Measurements from ENCODE around the gene NTRK3. TPM values are rescaled to one million over a fixed set of nuclear protein-coding genes. Genes with fewer than 3 reads are reported as not detected.

The NTRK3 gene
- total RNA-seq, 1 experiment from 2014 or later, result not detected

GRCh38 chr15:88299497-88299896, 43.0 kb upstream of the NTRK3 start:
- Histone ChIP-seq H3K4me2 (no peak overlapping the region), H3K4me3 (no peak overlapping the region), H4K20me1 (ENCODE audit: insufficient read depth) (no peaks in the 10 kb centered on the region), H3K4me1 (replicated peaks; ENCODE audit: insufficient read depth) (no peaks in the 10 kb centered on the region), H3K9me2 (ENCODE audit: insufficient read depth) (no peaks in the 10 kb centered on the region), H3K27me3 (ENCODE audit: insufficient read depth, low read depth) (peaks cover 34% of the 10 kb centered on the region), H3K79me2 (ENCODE audit: low read depth) (no peaks in the 10 kb centered on the region), H2AFZ (no peak overlapping the region), H3F3A (ENCODE audit: insufficient read depth, low read depth) (no peaks in the 10 kb centered on the region), H3K27ac (no peak overlapping the region), H3K9me3 (ENCODE audit: insufficient read depth, low read depth) (no peaks in the 10 kb centered on the region), H3K36me3 (ENCODE audit: low read depth) (no peaks in the 10 kb centered on the region)
- ChIA-PET POLR2A (ENCODE audit: unreplicated experiment) (no interaction called here), CTCF (no interaction called here)
- intact Hi-C loops (cut with micrococcal nuclease; ENCODE audit: unreplicated experiment), result no loop called here
- TF ChIP-seq EZH2 (IDR thresholded peaks at IDR 0.05; ENCODE audit: low read depth), result no peak
- no peak for TF ChIP-seq CTCF (conservative IDR thresholded peaks at IDR 0.05)
- no TSS peak for BruUV-seq (replicated peaks)
- DNase-seq, result no peak

GRCh38 chr15:88288661-88289060, 32.1 kb upstream of the NTRK3 start:
- CTCF ChIA-PET, result no interaction called here
- POLR2A ChIA-PET (ENCODE audit: unreplicated experiment), result no interaction called here
- Histone ChIP-seq H3K9me2 (ENCODE audit: insufficient read depth) (no peaks in the 10 kb centered on the region), H3K79me2 (ENCODE audit: low read depth) (no peaks in the 10 kb centered on the region), H2AFZ (no peak overlapping the region), H3K9me3 (ENCODE audit: insufficient read depth, low read depth) (no peaks in the 10 kb centered on the region), H3K4me1 (replicated peaks; ENCODE audit: insufficient read depth) (no peaks in the 10 kb centered on the region), H3F3A (ENCODE audit: insufficient read depth, low read depth) (no peaks in the 10 kb centered on the region), H3K4me2 (no peak overlapping the region), H3K36me3 (ENCODE audit: low read depth) (no peaks in the 10 kb centered on the region), H4K20me1 (ENCODE audit: insufficient read depth) (no peaks in the 10 kb centered on the region), H3K27ac (no peak overlapping the region), H3K27me3 (ENCODE audit: insufficient read depth, low read depth) (peaks cover 11% of the 10 kb centered on the region), H3K4me3 (no peak overlapping the region)
- TF ChIP-seq CTCF (conservative IDR thresholded peaks at IDR 0.05) (no peak), EZH2 (IDR thresholded peaks at IDR 0.05; ENCODE audit: low read depth) (no peak)
- no peak for DNase-seq
- no TSS peak for BruUV-seq (replicated peaks)
- intact Hi-C loops (cut with micrococcal nuclease; ENCODE audit: unreplicated experiment), result no loop called here

GRCh38 chr15:88288206-88288605, 31.7 kb upstream of the NTRK3 start:
- intact Hi-C loops (cut with micrococcal nuclease; ENCODE audit: unreplicated experiment), result no loop called here
- DNase-seq, result no peak
- no peak overlapping the region for H2AFZ ChIP-seq
- no peaks in the 10 kb centered on the region for H3K79me2 ChIP-seq (ENCODE audit: low read depth)
- no peaks in the 10 kb centered on the region for H3K9me2 ChIP-seq (ENCODE audit: insufficient read depth)
- no peak overlapping the region for H3K4me2 ChIP-seq
- TF ChIP-seq CTCF (conservative IDR thresholded peaks at IDR 0.05) (no peak), EZH2 (IDR thresholded peaks at IDR 0.05; ENCODE audit: low read depth) (no peak)
- H3K27me3 ChIP-seq (ENCODE audit: insufficient read depth, low read depth), result peaks cover 14% of the 10 kb centered on the region
- no peaks in the 10 kb centered on the region for H3K9me3 ChIP-seq (ENCODE audit: insufficient read depth, low read depth)
- H4K20me1 ChIP-seq (ENCODE audit: insufficient read depth), result no peaks in the 10 kb centered on the region
- ChIA-PET POLR2A (ENCODE audit: unreplicated experiment) (no interaction called here), CTCF (no interaction called here)
- no peaks in the 10 kb centered on the region for H3F3A ChIP-seq (ENCODE audit: insufficient read depth, low read depth)
- BruUV-seq (replicated peaks), result no TSS peak
- no peak overlapping the region for H3K27ac ChIP-seq
- H3K4me1 ChIP-seq (replicated peaks; ENCODE audit: insufficient read depth), result no peaks in the 10 kb centered on the region
- no peak overlapping the region for H3K4me3 ChIP-seq
- no peaks in the 10 kb centered on the region for H3K36me3 ChIP-seq (ENCODE audit: low read depth)

All from PC-9 (cell line).